AG04450 (cell line): Measurements from ENCODE around the gene GRIN2A. TPM values are rescaled to one million over a fixed set of nuclear protein-coding genes. Genes with fewer than 3 reads are reported as not detected.

Experiments
- CTCF ChIA-PET: fragments of 300-600, 350-600 bp; formaldehyde crosslinking; extraction: SDS; loops from one replicate; lab custom pipeline; 2022; ENCODE audit warnings: antibody characterized with exemption, inconsistent platforms; lab: Charles Lee
- POLR2A ChIA-PET: fragments of 350-600 bp; formaldehyde crosslinking; extraction: SDS; loops from one replicate; lab custom pipeline; 2021; ENCODE audit warnings: antibody characterized with exemption, inconsistent platforms; lab: Yijun Ruan, JAX
- DNase-seq: peaks from one replicate; pipeline ENCODE4 v3.0.0-alpha.2; 2011; ENCODE audit warnings: low read depth, low spot score
- H3K27ac ChIP-seq: one replicate; pipeline ENCODE4 v1.5.1; 2012; ENCODE audit warnings: low read depth, low read length, control low read depth
- H3K27me3 ChIP-seq: one replicate; pipeline ENCODE4 v1.6.0; 2012; ENCODE audit warnings: low read length; ENCODE audit not compliant: control insufficient read depth, insufficient read depth
- H3K4me3 ChIP-seq: 2 replicates; pipeline ENCODE4 v1.5.1; 2011; ENCODE audit warnings: mild to moderate bottlenecking, low read depth, low read length, control low read depth
- H3K9me3 ChIP-seq: 2 replicates; pipeline ENCODE4 v1.5.1; 2012; ENCODE audit warnings: low read length; ENCODE audit not compliant: control insufficient read depth, insufficient read depth
- polyA plus RNA-seq: library from polyadenylated mRNA; depleted of rRNA; stranded (reverse); fragments of >200 nt; gene quantifications from 2 replicates; pipeline ENCODE4 v1.2.3, GENCODE V29; 2011
- TF ChIP-seq, protein P1 (sequence below): IDR thresholded peaks from 2 replicates; pipeline ENCODE4 v1.5.1; 2011; ENCODE audit warnings: low read depth, low read length, control low read depth, inconsistent platforms

The GRIN2A gene
- polyA plus RNA-seq, 1 experiment, result not detected

- H3K27ac ChIP-seq, result no peak overlapping the region
- POLR2A ChIA-PET, result no interaction called here
These were observed 201.2 kb downstream of the GRIN2A start for GRCh38 chr16:9980981-9981380.

GRCh38 chr16:9978160-9978725 lies 204.0 kb downstream of the GRIN2A start:
- Histone ChIP-seq H3K27ac (no peak overlapping the region), H3K27me3 (no peaks in the 10 kb centered on the region), H3K4me3 (no peak overlapping the region), H3K9me3 (peaks cover 6% of the 10 kb centered on the region; the same call in 1 of the 2 replicates)
- TF ChIP-seq, protein P1, sequence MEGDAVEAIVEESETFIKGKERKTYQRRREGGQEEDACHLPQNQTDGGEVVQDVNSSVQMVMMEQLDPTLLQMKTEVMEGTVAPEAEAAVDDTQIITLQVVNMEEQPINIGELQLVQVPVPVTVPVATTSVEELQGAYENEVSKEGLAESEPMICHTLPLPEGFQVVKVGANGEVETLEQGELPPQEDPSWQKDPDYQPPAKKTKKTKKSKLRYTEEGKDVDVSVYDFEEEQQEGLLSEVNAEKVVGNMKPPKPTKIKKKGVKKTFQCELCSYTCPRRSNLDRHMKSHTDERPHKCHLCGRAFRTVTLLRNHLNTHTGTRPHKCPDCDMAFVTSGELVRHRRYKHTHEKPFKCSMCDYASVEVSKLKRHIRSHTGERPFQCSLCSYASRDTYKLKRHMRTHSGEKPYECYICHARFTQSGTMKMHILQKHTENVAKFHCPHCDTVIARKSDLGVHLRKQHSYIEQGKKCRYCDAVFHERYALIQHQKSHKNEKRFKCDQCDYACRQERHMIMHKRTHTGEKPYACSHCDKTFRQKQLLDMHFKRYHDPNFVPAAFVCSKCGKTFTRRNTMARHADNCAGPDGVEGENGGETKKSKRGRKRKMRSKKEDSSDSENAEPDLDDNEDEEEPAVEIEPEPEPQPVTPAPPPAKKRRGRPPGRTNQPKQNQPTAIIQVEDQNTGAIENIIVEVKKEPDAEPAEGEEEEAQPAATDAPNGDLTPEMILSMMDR, result no peak
- ChIA-PET CTCF (no interaction called here), POLR2A (no interaction called here)
- no peak for DNase-seq

More at GRCh38 chr16:9980981-9981380, 201.2 kb downstream of the GRIN2A start:
- CTCF ChIA-PET, result no interaction called here
- H3K4me3 ChIP-seq, result no peak overlapping the region
- TF ChIP-seq, protein P1, result no peak
- H3K27me3 ChIP-seq, result no peaks in the 10 kb centered on the region
- H3K9me3 ChIP-seq, result peaks cover 6% of the 10 kb centered on the region; the same call in 1 of the 2 replicates
- no peak for DNase-seq

DNA sequence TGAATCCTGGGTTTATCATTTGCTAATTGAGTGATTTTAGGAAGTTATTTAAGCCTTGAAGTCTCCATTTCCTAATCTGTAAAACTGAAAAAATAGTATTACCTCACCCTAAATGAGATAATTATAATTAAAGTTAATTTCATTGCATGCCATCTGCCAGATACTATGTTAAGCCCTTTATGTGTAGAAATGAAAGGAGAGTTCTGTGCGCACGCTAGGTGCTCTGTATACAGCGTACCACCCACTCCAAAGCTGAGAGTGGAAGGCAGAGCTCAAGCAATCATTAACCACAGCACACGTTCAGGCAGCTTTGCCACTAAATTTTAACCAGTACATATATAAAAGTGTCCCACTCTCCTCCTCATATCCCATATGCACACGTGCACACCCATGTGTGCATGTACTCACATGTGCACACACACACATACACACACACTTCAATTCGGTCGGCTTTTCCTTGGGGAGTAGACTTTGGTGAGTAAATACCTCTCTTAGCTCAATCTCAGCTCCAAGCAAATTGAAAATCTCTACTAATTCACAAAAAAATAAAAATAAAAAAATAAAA lies 204.8 kb downstream of the GRIN2A start:
- ChIA-PET CTCF (no interaction called here), POLR2A (no interaction called here)
- Histone ChIP-seq H3K27me3 (no peaks in the 10 kb centered on the region), H3K4me3 (no peak overlapping the region), H3K27ac (no peak overlapping the region), H3K9me3 (peaks cover 6% of the 10 kb centered on the region; the same call in 1 of the 2 replicates)
- TF ChIP-seq, protein P1, result no peak
- DNase-seq, result no peak

GRCh38 chr16:9976601-9977000 lies 205.6 kb downstream of the GRIN2A start:
- Histone ChIP-seq H3K9me3 (peaks cover 6% of the 10 kb centered on the region; the same call in 1 of the 2 replicates), H3K4me3 (no peak overlapping the region), H3K27me3 (no peaks in the 10 kb centered on the region), H3K27ac (no peak overlapping the region)
- CTCF ChIA-PET, result no interaction called here
- no peak for DNase-seq
- POLR2A ChIA-PET, result no interaction called here
- TF ChIP-seq, protein P1, result no peak

- POLR2A ChIA-PET, result no interaction called here
- Histone ChIP-seq H3K27me3 (no peaks in the 10 kb centered on the region), H3K27ac (no peak overlapping the region), H3K4me3 (no peak overlapping the region), H3K9me3 (peaks cover 13% of the 10 kb centered on the region)
- TF ChIP-seq, protein P1, result no peak
- CTCF ChIA-PET, result no interaction called here
- DNase-seq, result no peak
These were observed 210.3 kb downstream of the GRIN2A start for GRCh38 chr16:9971907-9972306.
